Measurements from ENCODE around the gene FLT1. TPM values are rescaled to one million over a fixed set of nuclear protein-coding genes. Genes with fewer than 3 reads are reported as not detected.

FLT1 gene
- total RNA-seq, 1 experiment from 2014 or later = not detected

DNA sequence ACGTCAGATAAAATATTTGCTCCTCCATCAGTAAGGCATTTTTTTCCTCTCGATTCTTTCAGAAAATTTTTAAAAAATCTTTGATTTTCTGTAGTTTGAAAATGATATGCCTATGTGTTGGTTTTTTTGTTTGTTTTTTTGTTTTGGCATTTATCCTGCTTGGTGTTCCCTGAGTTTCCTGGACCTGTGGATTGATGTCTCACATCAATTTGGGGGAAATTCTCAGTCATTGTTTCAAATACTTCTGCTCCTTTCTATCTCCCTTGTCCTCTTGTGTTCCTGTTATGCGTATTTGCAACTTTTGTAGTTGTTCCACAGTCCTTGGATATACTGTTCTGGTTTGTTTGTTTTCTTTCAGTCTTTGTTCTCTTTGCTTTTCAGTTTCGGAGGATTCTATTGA, 18.8 kb upstream of the FLT1 start:
- no peak for DNase-seq
- Histone ChIP-seq H3K9me3 (ENCODE audit: insufficient read depth, low read depth) (no peaks in the 10 kb centered on the region), H4K20me1 (ENCODE audit: insufficient read depth) (no peaks in the 10 kb centered on the region), H2AFZ (no peak overlapping the region), H3K4me3 (no peak overlapping the region), H3K79me2 (ENCODE audit: low read depth) (no peaks in the 10 kb centered on the region), H3K4me1 (replicated peaks; ENCODE audit: insufficient read depth) (no peaks in the 10 kb centered on the region), H3K4me2 (no peak overlapping the region), H3K36me3 (ENCODE audit: low read depth) (no peaks in the 10 kb centered on the region), H3K27ac (no peak overlapping the region), H3K27me3 (ENCODE audit: insufficient read depth, low read depth) (peaks cover 66% of the 10 kb centered on the region), H3F3A (ENCODE audit: insufficient read depth, low read depth) (no peaks in the 10 kb centered on the region), H3K9me2 (ENCODE audit: insufficient read depth) (no peaks in the 10 kb centered on the region)
- TF ChIP-seq EZH2 (IDR thresholded peaks at IDR 0.05; ENCODE audit: low read depth) = no peak
- TF ChIP-seq, protein P1, sequence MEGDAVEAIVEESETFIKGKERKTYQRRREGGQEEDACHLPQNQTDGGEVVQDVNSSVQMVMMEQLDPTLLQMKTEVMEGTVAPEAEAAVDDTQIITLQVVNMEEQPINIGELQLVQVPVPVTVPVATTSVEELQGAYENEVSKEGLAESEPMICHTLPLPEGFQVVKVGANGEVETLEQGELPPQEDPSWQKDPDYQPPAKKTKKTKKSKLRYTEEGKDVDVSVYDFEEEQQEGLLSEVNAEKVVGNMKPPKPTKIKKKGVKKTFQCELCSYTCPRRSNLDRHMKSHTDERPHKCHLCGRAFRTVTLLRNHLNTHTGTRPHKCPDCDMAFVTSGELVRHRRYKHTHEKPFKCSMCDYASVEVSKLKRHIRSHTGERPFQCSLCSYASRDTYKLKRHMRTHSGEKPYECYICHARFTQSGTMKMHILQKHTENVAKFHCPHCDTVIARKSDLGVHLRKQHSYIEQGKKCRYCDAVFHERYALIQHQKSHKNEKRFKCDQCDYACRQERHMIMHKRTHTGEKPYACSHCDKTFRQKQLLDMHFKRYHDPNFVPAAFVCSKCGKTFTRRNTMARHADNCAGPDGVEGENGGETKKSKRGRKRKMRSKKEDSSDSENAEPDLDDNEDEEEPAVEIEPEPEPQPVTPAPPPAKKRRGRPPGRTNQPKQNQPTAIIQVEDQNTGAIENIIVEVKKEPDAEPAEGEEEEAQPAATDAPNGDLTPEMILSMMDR (conservative IDR thresholded peaks at IDR 0.05) = no peak
- CTCF ChIA-PET = no interaction called here
- POLR2A ChIA-PET (ENCODE audit: unreplicated experiment) = no interaction called here
- BruUV-seq (replicated peaks) = no TSS peak
- intact Hi-C loops (cut with micrococcal nuclease; ENCODE audit: unreplicated experiment) = no loop called here

DNA sequence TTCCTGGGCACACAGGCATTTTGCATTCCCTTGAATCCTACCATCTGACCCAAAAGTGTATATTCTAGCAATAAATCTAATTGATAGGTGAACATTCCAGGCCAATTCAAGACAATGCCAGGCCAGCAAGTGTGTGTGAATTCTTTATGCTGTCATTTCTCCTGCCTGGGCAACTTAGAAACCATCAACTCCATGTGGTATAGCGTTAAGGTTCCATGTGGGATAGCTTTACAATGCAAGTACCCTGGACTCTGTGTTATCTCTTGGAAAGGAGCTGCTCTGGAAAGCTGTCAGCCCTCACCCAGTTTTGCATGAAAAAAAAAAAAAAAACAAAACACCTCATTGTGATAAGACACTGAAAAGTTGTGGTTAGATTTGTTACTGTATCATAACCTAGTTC, 15.6 kb upstream of the FLT1 start:
- no peak overlapping the region for H3K4me3 ChIP-seq
- no peaks in the 10 kb centered on the region for H3K9me2 ChIP-seq (ENCODE audit: insufficient read depth)
- no peaks in the 10 kb centered on the region for H3K9me3 ChIP-seq (ENCODE audit: insufficient read depth, low read depth)
- POLR2A ChIA-PET (ENCODE audit: unreplicated experiment) = no interaction called here
- no peak overlapping the region for H3K4me2 ChIP-seq
- intact Hi-C loops (cut with micrococcal nuclease; ENCODE audit: unreplicated experiment) = no loop called here
- DNase-seq = no peak
- no peaks in the 10 kb centered on the region for H3K36me3 ChIP-seq (ENCODE audit: low read depth)
- H3K27me3 ChIP-seq (ENCODE audit: insufficient read depth, low read depth) = peaks cover 71% of the 10 kb centered on the region
- H4K20me1 ChIP-seq (ENCODE audit: insufficient read depth) = no peaks in the 10 kb centered on the region
- no peak overlapping the region for H2AFZ ChIP-seq
- H3F3A ChIP-seq (ENCODE audit: insufficient read depth, low read depth) = no peaks in the 10 kb centered on the region
- no peaks in the 10 kb centered on the region for H3K4me1 ChIP-seq (replicated peaks; ENCODE audit: insufficient read depth)
- H3K79me2 ChIP-seq (ENCODE audit: low read depth) = no peaks in the 10 kb centered on the region
- CTCF ChIA-PET = no interaction called here
- no TSS peak for BruUV-seq (replicated peaks)
- H3K27ac ChIP-seq = no peak overlapping the region
- TF ChIP-seq EZH2 (IDR thresholded peaks at IDR 0.05; ENCODE audit: low read depth) = no peak
- TF ChIP-seq, protein P1 (conservative IDR thresholded peaks at IDR 0.05) = no peak

DNA sequence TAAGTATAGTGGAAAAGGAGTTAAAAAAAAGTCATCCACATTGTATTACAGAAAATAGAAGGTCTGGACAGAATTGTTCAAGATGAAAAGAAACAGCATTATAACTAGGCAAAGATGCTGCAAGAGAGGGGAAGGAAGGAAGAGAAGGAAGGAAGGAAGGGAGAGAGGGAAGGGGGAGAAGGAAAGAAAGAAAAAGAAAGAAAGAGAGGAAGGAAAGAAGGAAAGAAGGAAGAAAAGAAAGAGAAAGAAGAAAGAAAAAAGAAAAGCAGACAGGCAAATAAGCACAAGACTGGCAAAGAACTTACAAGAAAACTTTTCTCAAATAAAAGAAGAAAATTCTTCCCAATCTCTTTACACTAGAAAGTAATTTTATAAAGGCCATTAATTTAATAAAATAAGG, 15.1 kb upstream of the FLT1 start:
- no peaks in the 10 kb centered on the region for H3K9me3 ChIP-seq (ENCODE audit: insufficient read depth, low read depth)
- no TSS peak for BruUV-seq (replicated peaks)
- no peaks in the 10 kb centered on the region for H3K36me3 ChIP-seq (ENCODE audit: low read depth)
- TF ChIP-seq EZH2 (IDR thresholded peaks at IDR 0.05; ENCODE audit: low read depth) = no peak
- TF ChIP-seq, protein P1 (conservative IDR thresholded peaks at IDR 0.05) = no peak
- no peak overlapping the region for H2AFZ ChIP-seq
- CTCF ChIA-PET = no interaction called here
- H4K20me1 ChIP-seq (ENCODE audit: insufficient read depth) = no peaks in the 10 kb centered on the region
- no peaks in the 10 kb centered on the region for H3F3A ChIP-seq (ENCODE audit: insufficient read depth, low read depth)
- no peak overlapping the region for H3K4me2 ChIP-seq
- H3K79me2 ChIP-seq (ENCODE audit: low read depth) = no peaks in the 10 kb centered on the region
- H3K4me3 ChIP-seq = no peak overlapping the region
- H3K4me1 ChIP-seq (replicated peaks; ENCODE audit: insufficient read depth) = no peaks in the 10 kb centered on the region
- POLR2A ChIA-PET (ENCODE audit: unreplicated experiment) = no interaction called here
- no peak overlapping the region for H3K27ac ChIP-seq
- no peaks in the 10 kb centered on the region for H3K9me2 ChIP-seq (ENCODE audit: insufficient read depth)
- no peak for DNase-seq
- intact Hi-C loops (cut with micrococcal nuclease; ENCODE audit: unreplicated experiment) = no loop called here
- H3K27me3 ChIP-seq (ENCODE audit: insufficient read depth, low read depth) = peaks cover 71% of the 10 kb centered on the region
